OCI-LY1 (cell line): ENCODE data around the gene PRKACB.

Source experiments
- H2AFZ ChIP-seq: fragments of 200-600 bp; sonication (generic), shearing (Covaris generic); 2 replicates; pipeline ENCODE4 v1.6.0; 2014; ENCODE audit warnings: antibody characterized with exemption, mild to moderate bottlenecking, low read length
- H3F3A ChIP-seq: fragments of 200-600 bp; sonication (generic), shearing (Covaris generic); 2 replicates; pipeline ENCODE4 v1.6.0; 2014; ENCODE audit warnings: mild to moderate bottlenecking, antibody characterized with exemption, low read length, moderate library complexity; ENCODE audit not compliant: insufficient read depth
- H3K27ac ChIP-seq: fragments of 200-600 bp; sonication (generic); 2 replicates; pipeline ENCODE4 v1.5.1; 2014; ENCODE audit warnings: low read length, mixed run types, mild to moderate bottlenecking, low read depth; ENCODE audit not compliant: poor library complexity, severe bottlenecking
- H3K27me3 ChIP-seq: fragments of 200-600 bp; sonication (generic); 2 replicates; pipeline ENCODE4 v1.6.0; 2014; ENCODE audit warnings: antibody characterized with exemption, mild to moderate bottlenecking, low read length, moderate library complexity; ENCODE audit not compliant: insufficient read depth
- H3K36me3 ChIP-seq: fragments of 200-600 bp; sonication (generic); 2 replicates; pipeline ENCODE4 v1.6.1; 2014; ENCODE audit warnings: mild to moderate bottlenecking, antibody characterized with exemption, low read length, moderate library complexity, mixed read lengths; ENCODE audit not compliant: insufficient read depth
- H3K4me1 ChIP-seq: fragments of 200-600 bp; sonication (generic); 2 replicates; pipeline ENCODE4 v1.5.1; 2014; ENCODE audit warnings: mild to moderate bottlenecking, low read length, moderate library complexity; ENCODE audit not compliant: insufficient read depth, severe bottlenecking
- H3K4me2 ChIP-seq: fragments of 200-600 bp; sonication (generic), shearing (Covaris generic); 2 replicates; pipeline ENCODE4 v1.6.1; 2014; ENCODE audit warnings: low read length
- H3K4me3 ChIP-seq: fragments of 200-600 bp; sonication (generic); 2 replicates; pipeline ENCODE4 v1.5.1; 2014; ENCODE audit warnings: low read length, low read depth, mild to moderate bottlenecking, mixed read lengths; ENCODE audit not compliant: poor library complexity, severe bottlenecking
- H3K79me2 ChIP-seq: fragments of 200-600 bp; shearing (Covaris generic); 2 replicates; pipeline ENCODE4 v1.6.1; 2016; ENCODE audit warnings: mixed run types, low read length, mixed read lengths; ENCODE audit not compliant: insufficient read depth
- H3K9ac ChIP-seq: fragments of 200-600 bp; sonication (generic), shearing (Covaris generic); 2 replicates; pipeline ENCODE4 v1.6.1; 2014; ENCODE audit warnings: mild to moderate bottlenecking, low read length, mixed read lengths
- H3K9me2 ChIP-seq: fragments of 200-600 bp; sonication (generic), shearing (Covaris generic); 2 replicates; pipeline ENCODE4 v1.6.1; 2014; ENCODE audit warnings: low read depth, mild to moderate bottlenecking, low read length, mixed read lengths
- H3K9me3 ChIP-seq: fragments of 200-600 bp; shearing (Covaris generic); 2 replicates; pipeline ENCODE4 v1.6.1; 2014; ENCODE audit warnings: low read length, mixed read lengths
- H4K20me1 ChIP-seq: fragments of 200-600 bp; sonication (generic), shearing (Covaris generic); 2 replicates; pipeline ENCODE4 v1.6.0; 2016; ENCODE audit warnings: mild to moderate bottlenecking, low read length; ENCODE audit not compliant: insufficient read depth
- EZH2 ChIP-seq: fragments of 200-600 bp; sonication (generic), shearing (Covaris generic); IDR thresholded peaks from 2 replicates; pipeline ENCODE4 v1.8.0; 2017; ENCODE audit warnings: borderline replicate concordance, mixed run types, mild to moderate bottlenecking, antibody characterized with exemption, low read length, moderate library complexity, mixed read lengths
- TF ChIP-seq, protein P1 (sequence below): fragments of 200-600 bp; sonication (generic), shearing (Covaris generic); IDR thresholded peaks from 2 replicates; pipeline ENCODE4 v1.5.1; 2017; ENCODE audit warnings: mild to moderate bottlenecking, antibody characterized with exemption, low read length, moderate library complexity, mixed read lengths

The PRKACB gene

GRCh38 chr1:84108900-84109578, 35.0 kb upstream of the PRKACB start:
- no peaks in the 10 kb centered on the region for H3K79me2 ChIP-seq
- no peak overlapping the region for H3K4me2 ChIP-seq
- no peaks in the 10 kb centered on the region for H3K36me3 ChIP-seq
- H2AFZ ChIP-seq: no peak overlapping the region
- H3F3A ChIP-seq: no peaks in the 10 kb centered on the region
- no peaks in the 10 kb centered on the region for H4K20me1 ChIP-seq
- H3K4me1 ChIP-seq: no peaks in the 10 kb centered on the region
- no peaks in the 10 kb centered on the region for H3K9me2 ChIP-seq
- no peak overlapping the region for H3K4me3 ChIP-seq
- no peaks in the 10 kb centered on the region for H3K9me3 ChIP-seq
- H3K9ac ChIP-seq: no peak overlapping the region
- no peaks in the 10 kb centered on the region for H3K27me3 ChIP-seq
- no peak for TF ChIP-seq EZH2
- TF ChIP-seq, protein P1, sequence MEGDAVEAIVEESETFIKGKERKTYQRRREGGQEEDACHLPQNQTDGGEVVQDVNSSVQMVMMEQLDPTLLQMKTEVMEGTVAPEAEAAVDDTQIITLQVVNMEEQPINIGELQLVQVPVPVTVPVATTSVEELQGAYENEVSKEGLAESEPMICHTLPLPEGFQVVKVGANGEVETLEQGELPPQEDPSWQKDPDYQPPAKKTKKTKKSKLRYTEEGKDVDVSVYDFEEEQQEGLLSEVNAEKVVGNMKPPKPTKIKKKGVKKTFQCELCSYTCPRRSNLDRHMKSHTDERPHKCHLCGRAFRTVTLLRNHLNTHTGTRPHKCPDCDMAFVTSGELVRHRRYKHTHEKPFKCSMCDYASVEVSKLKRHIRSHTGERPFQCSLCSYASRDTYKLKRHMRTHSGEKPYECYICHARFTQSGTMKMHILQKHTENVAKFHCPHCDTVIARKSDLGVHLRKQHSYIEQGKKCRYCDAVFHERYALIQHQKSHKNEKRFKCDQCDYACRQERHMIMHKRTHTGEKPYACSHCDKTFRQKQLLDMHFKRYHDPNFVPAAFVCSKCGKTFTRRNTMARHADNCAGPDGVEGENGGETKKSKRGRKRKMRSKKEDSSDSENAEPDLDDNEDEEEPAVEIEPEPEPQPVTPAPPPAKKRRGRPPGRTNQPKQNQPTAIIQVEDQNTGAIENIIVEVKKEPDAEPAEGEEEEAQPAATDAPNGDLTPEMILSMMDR: no peak
- no peak overlapping the region for H3K27ac ChIP-seq

DNA sequence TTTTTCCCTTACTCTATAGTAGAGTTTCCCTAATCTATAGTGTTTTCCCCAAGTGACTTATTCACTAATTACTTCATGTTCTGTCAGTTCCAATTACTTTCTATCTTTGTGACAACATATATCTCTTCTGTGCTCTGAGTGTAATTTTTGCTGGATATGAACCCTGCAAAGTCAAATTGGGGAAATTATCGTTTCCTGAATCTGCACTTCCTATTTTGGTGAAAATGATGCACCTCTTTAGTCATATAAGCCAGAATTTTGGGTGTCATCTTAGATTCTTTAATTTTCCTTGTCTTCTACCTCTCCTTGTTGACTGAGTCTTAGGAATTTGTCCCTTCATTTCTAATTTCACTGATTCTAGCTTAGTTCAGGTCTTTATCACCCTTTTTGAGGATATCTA, 33.4 kb upstream of the PRKACB start:
- Histone ChIP-seq H4K20me1 (no peaks in the 10 kb centered on the region), H3K4me2 (no peak overlapping the region), H3K4me1 (no peaks in the 10 kb centered on the region), H3K27me3 (no peaks in the 10 kb centered on the region), H3K79me2 (no peaks in the 10 kb centered on the region), H3K9me2 (no peaks in the 10 kb centered on the region), H3K9me3 (no peaks in the 10 kb centered on the region), H3F3A (no peaks in the 10 kb centered on the region), H3K36me3 (no peaks in the 10 kb centered on the region), H2AFZ (no peak overlapping the region), H3K27ac (no peak overlapping the region), H3K9ac (no peak overlapping the region), H3K4me3 (no peak overlapping the region)
- TF ChIP-seq EZH2: no peak

DNA sequence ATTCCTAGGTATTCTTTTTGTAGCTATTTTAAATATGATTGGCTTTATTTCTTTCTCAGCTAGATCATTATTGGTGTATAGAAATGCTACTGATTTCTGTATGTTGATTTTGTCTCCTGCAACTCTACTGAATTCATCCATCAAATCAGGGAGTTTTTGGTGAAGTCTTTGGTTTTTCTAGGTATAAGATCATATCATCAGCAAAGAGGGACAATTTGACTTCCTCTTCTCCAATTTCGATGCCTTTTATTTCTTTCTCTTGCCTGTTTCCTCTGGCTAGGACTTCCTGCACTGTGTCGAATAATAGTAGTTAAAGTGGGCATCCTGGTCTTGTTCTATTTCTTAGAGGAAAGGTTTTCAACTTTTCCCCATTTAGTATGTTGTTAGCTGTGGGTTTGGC, 27.5 kb upstream of the PRKACB start:
- no peak overlapping the region for H3K4me3 ChIP-seq
- H3K79me2 ChIP-seq: no peaks in the 10 kb centered on the region
- H3K9me2 ChIP-seq: no peaks in the 10 kb centered on the region
- TF ChIP-seq EZH2: no peak
- TF ChIP-seq, protein P1: no peak
- H3K9ac ChIP-seq: no peak overlapping the region
- no peaks in the 10 kb centered on the region for H3F3A ChIP-seq
- H3K4me2 ChIP-seq: no peak overlapping the region
- no peak overlapping the region for H2AFZ ChIP-seq
- H3K9me3 ChIP-seq: no peaks in the 10 kb centered on the region
- no peak overlapping the region for H3K27ac ChIP-seq
- no peaks in the 10 kb centered on the region for H4K20me1 ChIP-seq
- H3K4me1 ChIP-seq: peaks cover 2% of the 10 kb centered on the region
- no peaks in the 10 kb centered on the region for H3K36me3 ChIP-seq
- no peaks in the 10 kb centered on the region for H3K27me3 ChIP-seq

GRCh38 chr1:84117868-84118267, 26.2 kb upstream of the PRKACB start:
- Histone ChIP-seq H3K9ac (no peak overlapping the region), H3K79me2 (no peaks in the 10 kb centered on the region), H3K4me2 (no peak overlapping the region), H3K9me3 (no peaks in the 10 kb centered on the region), H3K4me1 (peaks cover 4% of the 10 kb centered on the region), H3F3A (no peaks in the 10 kb centered on the region), H3K9me2 (no peaks in the 10 kb centered on the region), H3K27me3 (no peaks in the 10 kb centered on the region), H2AFZ (no peak overlapping the region), H4K20me1 (no peaks in the 10 kb centered on the region), H3K4me3 (no peak overlapping the region), H3K36me3 (no peaks in the 10 kb centered on the region), H3K27ac (no peak overlapping the region)
- TF ChIP-seq, protein P1: no peak
- no peak for TF ChIP-seq EZH2
